Measurements from ENCODE around the gene APOA4. TPM values are rescaled to one million over a fixed set of nuclear protein-coding genes. Genes with fewer than 3 reads are reported as not detected.

The APOA4 gene
- total RNA-seq, 1 donor from 2014 or later, result not detected

GRCh38 chr11:116778556-116778955, 44.5 kb downstream of the APOA4 start:
- no peak for TF ChIP-seq CTCF (IDR thresholded peaks at IDR 0.05)
- H3K36me3 Mint-ChIP-seq (ENCODE audit: unreplicated experiment), result peaks cover 33% of the 10 kb centered on the region
- H3K27ac Mint-ChIP-seq (ENCODE audit: unreplicated experiment), result no peak overlapping the region
- no peaks in the 10 kb centered on the region for H3K27me3 Mint-ChIP-seq (ENCODE audit: unreplicated experiment)
- DNase-seq (ENCODE audit: extremely low spot score, unreplicated experiment), result no peak
- no peaks in the 10 kb centered on the region for H3K9me3 Mint-ChIP-seq (ENCODE audit: unreplicated experiment)
- peaks cover 4% of the 10 kb centered on the region for H3K4me1 Mint-ChIP-seq (ENCODE audit: unreplicated experiment)
- H3K4me3 Mint-ChIP-seq (ENCODE audit: unreplicated experiment), result no peak overlapping the region

GRCh38 chr11:116777056-116777455, 46.0 kb downstream of the APOA4 start:
- Mint-ChIP-seq H3K4me3 (ENCODE audit: unreplicated experiment) (no peak overlapping the region), H3K9me3 (ENCODE audit: unreplicated experiment) (no peaks in the 10 kb centered on the region), H3K27me3 (ENCODE audit: unreplicated experiment) (no peaks in the 10 kb centered on the region), H3K36me3 (ENCODE audit: unreplicated experiment) (peaks cover 29% of the 10 kb centered on the region), H3K27ac (ENCODE audit: unreplicated experiment) (no peak overlapping the region), H3K4me1 (ENCODE audit: unreplicated experiment) (peaks cover 9% of the 10 kb centered on the region)
- TF ChIP-seq CTCF (IDR thresholded peaks at IDR 0.05), result no peak
- no peak for DNase-seq (ENCODE audit: extremely low spot score, unreplicated experiment)

- no peak for TF ChIP-seq CTCF (IDR thresholded peaks at IDR 0.05)
These were observed 46.6 kb downstream of the APOA4 start for GRCh38 chr11:116776522-116776984.

GRCh38 chr11:116775975-116776374, 47.1 kb downstream of the APOA4 start:
- H3K27me3 Mint-ChIP-seq (ENCODE audit: unreplicated experiment), result no peaks in the 10 kb centered on the region
- H3K36me3 Mint-ChIP-seq (ENCODE audit: unreplicated experiment), result peaks cover 23% of the 10 kb centered on the region
- H3K4me1 Mint-ChIP-seq (ENCODE audit: unreplicated experiment), result peaks cover 20% of the 10 kb centered on the region
- no peak overlapping the region for H3K4me3 Mint-ChIP-seq (ENCODE audit: unreplicated experiment)
- DNase-seq (ENCODE audit: extremely low spot score, unreplicated experiment), result no peak
- H3K27ac Mint-ChIP-seq (ENCODE audit: unreplicated experiment), result no peak overlapping the region
- TF ChIP-seq CTCF (IDR thresholded peaks at IDR 0.05), result no peak
- H3K9me3 Mint-ChIP-seq (ENCODE audit: unreplicated experiment), result no peaks in the 10 kb centered on the region

More at GRCh38 chr11:116776522-116776984, 46.6 kb downstream of the APOA4 start:
- Mint-ChIP-seq H3K9me3 (ENCODE audit: unreplicated experiment) (no peaks in the 10 kb centered on the region), H3K4me1 (ENCODE audit: unreplicated experiment) (peaks cover 14% of the 10 kb centered on the region), H3K4me3 (ENCODE audit: unreplicated experiment) (no peak overlapping the region), H3K36me3 (ENCODE audit: unreplicated experiment) (peaks cover 29% of the 10 kb centered on the region), H3K27me3 (ENCODE audit: unreplicated experiment) (no peaks in the 10 kb centered on the region), H3K27ac (ENCODE audit: unreplicated experiment) (no peak overlapping the region)
- no peak for DNase-seq (ENCODE audit: extremely low spot score, unreplicated experiment)

- DNase-seq (ENCODE audit: extremely low spot score, unreplicated experiment), result no peak
- H3K27me3 Mint-ChIP-seq (ENCODE audit: unreplicated experiment), result no peaks in the 10 kb centered on the region
- H3K4me1 Mint-ChIP-seq (ENCODE audit: unreplicated experiment), result peaks cover 23% of the 10 kb centered on the region
- H3K36me3 Mint-ChIP-seq (ENCODE audit: unreplicated experiment), result peaks cover 17% of the 10 kb centered on the region
- no peak overlapping the region for H3K4me3 Mint-ChIP-seq (ENCODE audit: unreplicated experiment)
- no peak for TF ChIP-seq CTCF (IDR thresholded peaks at IDR 0.05)
- no peak overlapping the region for H3K27ac Mint-ChIP-seq (ENCODE audit: unreplicated experiment)
- no peaks in the 10 kb centered on the region for H3K9me3 Mint-ChIP-seq (ENCODE audit: unreplicated experiment)
These were observed 48.4 kb downstream of the APOA4 start for GRCh38 chr11:116774661-116775060.
